HL-60/S4 treated with retinoic acid at 250 ng/mL for 4 days and 3 days (cell line): ENCODE data around the gene CAMKK2.
"Not testable (repeated sequence)": the region's sequence is repeated elsewhere in the genome, so short reads cannot be mapped to it uniquely, and the experiment has no call there.

Source experiments
- in situ Hi-C: fragments of 300-500 bp; cut with MboI; formaldehyde crosslinking; loops from 2 replicates; pipeline ENCODE4 v1.7.0; 2022; ENCODE audit warnings: low sequenced_read_pairs

The CAMKK2 gene

GRCh38 chr12:121296618-121297434 lies at the start of gene CAMKK2:
Gene CAMKK2, minus strand, starts transcription at chr12:121296709. Its CDS starts 22,183 bp downstream, at chr12:121274526.
- in situ Hi-C loops = no loop called here

- in situ Hi-C loops = no loop called here
Measured at GRCh38 chr12:121345151-121345815, 48.8 kb upstream of the CAMKK2 start.

- in situ Hi-C loops = no loop called here
Measured at GRCh38 chr12:121344506-121344905, 48.0 kb upstream of the CAMKK2 start.

- in situ Hi-C loops = no loop called here
Measured at GRCh38 chr12:121337416-121337815, 40.9 kb upstream of the CAMKK2 start.

GRCh38 chr12:121334513-121335343 lies 38.2 kb upstream of the CAMKK2 start:
- in situ Hi-C loops = no loop called here

- in situ Hi-C loops = no loop called here
Measured at GRCh38 chr12:121333747-121334146, 37.2 kb upstream of the CAMKK2 start.

- in situ Hi-C loops = no loop called here
Measured at GRCh38 chr12:121331248-121331647, 34.7 kb upstream of the CAMKK2 start.

- in situ Hi-C loops = no loop called here
Measured at GRCh38 chr12:121330692-121331091, 34.2 kb upstream of the CAMKK2 start.

GRCh38 chr12:121330195-121330594 lies 33.7 kb upstream of the CAMKK2 start:
- in situ Hi-C loops = no loop called here

- in situ Hi-C loops = no loop called here
Measured at GRCh38 chr12:121328620-121329019, 32.1 kb upstream of the CAMKK2 start.

- in situ Hi-C loops = no loop called here
Measured at GRCh38 chr12:121326996-121327674, 30.6 kb upstream of the CAMKK2 start.

GRCh38 chr12:121325922-121326396 lies 29.4 kb upstream of the CAMKK2 start:
- in situ Hi-C loops = no loop called here

GRCh38 chr12:121323908-121324307 lies 27.4 kb upstream of the CAMKK2 start:
- in situ Hi-C loops = no loop called here

GRCh38 chr12:121318121-121318520 lies 21.6 kb upstream of the CAMKK2 start:
- in situ Hi-C loops = no loop called here

- in situ Hi-C loops = no loop called here
Measured at GRCh38 chr12:121314431-121314830, 17.9 kb upstream of the CAMKK2 start.

GRCh38 chr12:121310231-121310630 lies 13.7 kb upstream of the CAMKK2 start:
- in situ Hi-C loops = not testable (repeated sequence)

GRCh38 chr12:121307397-121307796 lies 10.9 kb upstream of the CAMKK2 start:
- in situ Hi-C loops = not testable (repeated sequence)

- in situ Hi-C loops = no loop called here
Measured at GRCh38 chr12:121304306-121304705, 7.8 kb upstream of the CAMKK2 start.

GRCh38 chr12:121301876-121302275 lies 5.4 kb upstream of the CAMKK2 start:
- in situ Hi-C loops = no loop called here

GRCh38 chr12:121300083-121300819 lies 3.7 kb upstream of the CAMKK2 start:
- in situ Hi-C loops = no loop called here
